Islet of Langerhans (tissue), 1 donor: ENCODE data around the gene CRYGC.

Source experiments
- FAIRE-seq: peaks from one replicate; lab custom pipeline; 2011; peaks lifted over from hg19 to GRCh38; lab: Jason Lieb, UNC

CRYGC gene

GRCh38 chr2:208093128-208093527 is 36.5 kb downstream of the CRYGC start:
- no peak for FAIRE-seq

- no peak for FAIRE-seq
Measured at GRCh38 chr2:208092093-208092832, 37.4 kb downstream of the CRYGC start.

- no peak for FAIRE-seq
Measured at GRCh38 chr2:208090420-208090819, 39.2 kb downstream of the CRYGC start.

- FAIRE-seq = no peak
Measured at GRCh38 chr2:208086029-208086428, 43.6 kb downstream of the CRYGC start.

GRCh38 chr2:208083807-208084206 is 45.8 kb downstream of the CRYGC start:
- no peak for FAIRE-seq
